HEK293T (cell line): Measurements from ENCODE around the gene MYH16.

ENCODE experiments used
- ARNT ChIP-seq: fragments of 450-650 bp; IDR thresholded peaks from 2 replicates; pipeline ENCODE4 v1.6.1; 2017; ENCODE audit warnings: mild to moderate bottlenecking
- BHLHE40 ChIP-seq: fragments of 450-650 bp; IDR thresholded peaks from 2 replicates; pipeline ENCODE4 v1.6.1; 2016; ENCODE audit warnings: mild to moderate bottlenecking, moderate library complexity, borderline replicate concordance
- CTBP1 ChIP-seq: fragments of 450-650 bp; IDR thresholded peaks from 2 replicates; pipeline ENCODE4 v1.6.1; 2016; ENCODE audit warnings: borderline replicate concordance
- ELF4 ChIP-seq: fragments of 450-650 bp; IDR thresholded peaks from 2 replicates; pipeline ENCODE4 v1.6.1; 2017; ENCODE audit warnings: antibody characterized with exemption
- FOXA1 ChIP-seq: fragments of 450-650 bp; IDR thresholded peaks from 2 replicates; pipeline ENCODE4 v1.6.1; 2016; ENCODE audit warnings: mild to moderate bottlenecking
- FOXK2 ChIP-seq: fragments of 450-650 bp; IDR thresholded peaks from 2 replicates; pipeline ENCODE4 v1.6.1; 2016; ENCODE audit warnings: mild to moderate bottlenecking
- FOXM1 ChIP-seq: fragments of 450-650 bp; IDR thresholded peaks from 2 replicates; pipeline ENCODE4 v1.6.1; 2017; ENCODE audit warnings: mild to moderate bottlenecking, borderline replicate concordance
- HDGF ChIP-seq: fragments of 450-650 bp; IDR thresholded peaks from 2 replicates; pipeline ENCODE4 v1.6.1; 2017; ENCODE audit warnings: antibody characterized with exemption, borderline replicate concordance
- NFRKB ChIP-seq: fragments of 450-650 bp; IDR thresholded peaks from 2 replicates; pipeline ENCODE4 v1.6.1; 2016; ENCODE audit warnings: mild to moderate bottlenecking, moderate library complexity
- SP1 ChIP-seq: fragments of 450-650 bp; IDR thresholded peaks from 2 replicates; pipeline ENCODE4 v1.6.1; 2017
- SUZ12 ChIP-seq: fragments of 450-650 bp; IDR thresholded peaks from 2 replicates; pipeline ENCODE4 v1.6.1; 2016; ENCODE audit warnings: mild to moderate bottlenecking
- TARDBP ChIP-seq: fragments of 450-650 bp; IDR thresholded peaks from 2 replicates; pipeline ENCODE4 v1.6.1; 2016
- ZNF384 ChIP-seq: fragments of 450-650 bp; IDR thresholded peaks from 2 replicates; pipeline ENCODE4 v1.6.1; 2016
- TF ChIP-seq, protein P1 (sequence below): fragments of 450-650 bp; IDR thresholded peaks from 2 replicates; pipeline ENCODE4 v1.6.1; 2016

DNA sequence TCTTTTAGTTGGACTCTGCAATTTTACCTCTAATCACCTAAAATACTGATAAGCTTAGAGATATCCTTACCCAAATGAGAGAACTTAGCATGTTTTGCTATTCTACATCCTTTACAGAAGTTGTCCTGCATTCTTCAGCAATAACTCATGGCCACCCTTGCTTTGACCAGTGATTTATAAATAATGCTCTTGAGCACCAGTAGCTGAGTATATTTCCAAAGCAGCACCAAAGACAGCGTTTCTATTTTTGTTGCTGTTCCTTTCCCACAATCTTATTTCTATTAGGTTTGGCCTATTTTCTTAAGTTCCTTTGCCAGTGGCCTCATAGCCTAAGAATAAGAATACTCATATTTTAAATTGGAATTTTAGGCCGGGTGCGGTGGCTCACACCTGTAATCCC is 68.0 kb downstream of the MYH16 start:
- no peak for TF ChIP-seq BHLHE40
- no peak for TF ChIP-seq FOXM1
- no peak for TF ChIP-seq ELF4
- TF ChIP-seq SP1, result no peak
- TF ChIP-seq FOXK2, result no peak
- TF ChIP-seq HDGF, result no peak
- no peak for TF ChIP-seq TARDBP
- TF ChIP-seq SUZ12, result no peak
- TF ChIP-seq ZNF384, result no peak
- no peak for TF ChIP-seq ARNT
- TF ChIP-seq NFRKB, result no peak
- no peak for TF ChIP-seq FOXA1
- TF ChIP-seq, protein P1, sequence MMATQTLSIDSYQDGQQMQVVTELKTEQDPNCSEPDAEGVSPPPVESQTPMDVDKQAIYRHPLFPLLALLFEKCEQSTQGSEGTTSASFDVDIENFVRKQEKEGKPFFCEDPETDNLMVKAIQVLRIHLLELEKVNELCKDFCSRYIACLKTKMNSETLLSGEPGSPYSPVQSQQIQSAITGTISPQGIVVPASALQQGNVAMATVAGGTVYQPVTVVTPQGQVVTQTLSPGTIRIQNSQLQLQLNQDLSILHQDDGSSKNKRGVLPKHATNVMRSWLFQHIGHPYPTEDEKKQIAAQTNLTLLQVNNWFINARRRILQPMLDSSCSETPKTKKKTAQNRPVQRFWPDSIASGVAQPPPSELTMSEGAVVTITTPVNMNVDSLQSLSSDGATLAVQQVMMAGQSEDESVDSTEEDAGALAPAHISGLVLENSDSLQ, result no peak
- TF ChIP-seq CTBP1, result no peak
